PC-3 (cell line): ENCODE results near the gene CLDN24. TPM values are rescaled to one million over a fixed set of nuclear protein-coding genes. Genes with fewer than 3 reads are reported as not detected.

Source experiments
- total RNA-seq: library from RNA; depleted of rRNA; stranded (reverse); fragments of >200 nt; gene quantifications from 2 replicates; pipeline ENCODE4 v1.2.3, GENCODE V29; 2014; rRNA removed

Gene CLDN24
- total RNA-seq, 1 experiment from 2014 or later = not detected

Other genes with a start within 250 kb of the CLDN24 start
- 15.8 and 40.2 TPM in 2 replicates for gene WWC2, start 223.2 kb downstream of the CLDN24 start, total RNA-seq
- gene CLDN22, start 2.1 kb downstream of the CLDN24 start, total RNA-seq = not detected in 2 replicates
- gene CDKN2AIP, start 122.2 kb upstream of the CLDN24 start, total RNA-seq = 21.2 and 31.5 TPM in 2 replicates
- gene ING2, start 182.6 kb upstream of the CLDN24 start, total RNA-seq = 12.4 and 17.3 TPM in 2 replicates